Measurements from ENCODE around the gene IFNE. TPM values are rescaled to one million over a fixed set of nuclear protein-coding genes. Genes with fewer than 3 reads are reported as not detected.
A peak's percentile ranks its signal among the peaks of the same experiment; 100 is the strongest.

IFNE gene
- total RNA-seq, 1 experiment from 2014 or later, result 0.96 TPM

DNA sequence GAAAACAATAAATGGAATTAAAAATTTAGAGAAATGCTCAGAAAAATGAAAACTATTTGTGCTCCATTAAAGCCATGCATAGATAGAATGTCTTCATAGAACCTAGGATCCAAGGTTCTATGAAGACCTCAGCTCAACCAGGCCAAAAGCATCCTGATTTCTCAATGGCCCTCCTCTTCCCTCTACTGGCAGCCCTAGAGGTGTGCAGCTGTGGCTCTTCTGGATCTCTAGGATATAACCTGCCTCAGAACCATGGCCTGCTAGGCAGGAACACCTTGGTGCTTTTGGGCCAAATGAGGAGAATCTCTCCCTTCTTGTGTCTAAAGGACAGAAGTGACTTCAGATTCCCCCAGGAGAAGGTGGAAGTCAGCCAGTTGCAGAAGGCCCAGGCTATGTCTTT lies 26.8 kb downstream of the IFNE start:
- POLR2A ChIA-PET, result interaction anchor here (1.5 kb wide), 1 partner anchor 129 kb away, joined by 4 read pairs; no protein-coding TSS in a partner anchor
- H3K4me1 ChIP-seq (ENCODE audit: control insufficient read depth in 1 of 2, insufficient read depth in 2 of 2, low read length in 2 of 2), result no peaks in the 10 kb centered on the region

DNA sequence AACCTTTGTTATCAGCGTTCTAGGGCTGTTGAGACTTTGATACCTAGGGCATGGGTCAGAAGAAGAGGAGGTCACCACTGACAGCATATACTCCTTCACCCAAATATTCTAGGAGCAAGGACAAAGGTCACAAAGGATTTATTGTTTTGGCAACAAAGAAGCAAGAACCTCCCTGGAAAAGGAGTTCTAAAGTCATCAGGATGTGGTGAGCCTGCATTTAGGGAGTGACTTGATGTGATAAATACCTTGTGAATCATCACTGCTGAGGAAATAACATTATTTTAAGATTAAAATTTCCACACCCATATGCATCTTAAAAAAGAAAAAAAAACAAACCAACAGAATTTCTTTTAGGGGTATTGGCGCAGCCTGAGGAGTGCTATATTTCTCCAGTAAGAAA lies 28.0 kb downstream of the IFNE start:
- RAD21 ChIA-PET (ENCODE audit: low non-redundant PET in 1 of 2, low total read pairs in 2 of 2, uncharacterized antibody in 2 of 2, unreplicated experiment in 2 of 2), result no interaction called here
- TF ChIP-seq RAD21 (IDR thresholded peaks at IDR 0.05; ENCODE audit: low read depth) (no peak), CBX3 (IDR thresholded peaks at IDR 0.05; ENCODE audit: low read depth) (no peak), ZNF274 (IDR thresholded peaks at IDR 0.05; ENCODE audit: low read depth, low read length) (no peak), CEBPB (IDR thresholded peaks at IDR 0.05; ENCODE audit: low read depth) (no peak), POLR2A (IDR thresholded peaks at IDR 0.05; ENCODE audit: borderline replicate concordance, extremely low read depth, insufficient read depth, insufficient read length) (no peak), EZH2 (IDR thresholded peaks at IDR 0.05) (no peak), SIN3A (IDR thresholded peaks at IDR 0.05; ENCODE audit: low read depth) (no peak), MAX (IDR thresholded peaks at IDR 0.05) (no peak), EZH2phosphoT487 (IDR thresholded peaks at IDR 0.05; ENCODE audit: borderline replicate concordance) (no peak), EGR1 (IDR thresholded peaks at IDR 0.05; ENCODE audit: low read depth) (no peak)
- TF ChIP-seq, protein P1, sequence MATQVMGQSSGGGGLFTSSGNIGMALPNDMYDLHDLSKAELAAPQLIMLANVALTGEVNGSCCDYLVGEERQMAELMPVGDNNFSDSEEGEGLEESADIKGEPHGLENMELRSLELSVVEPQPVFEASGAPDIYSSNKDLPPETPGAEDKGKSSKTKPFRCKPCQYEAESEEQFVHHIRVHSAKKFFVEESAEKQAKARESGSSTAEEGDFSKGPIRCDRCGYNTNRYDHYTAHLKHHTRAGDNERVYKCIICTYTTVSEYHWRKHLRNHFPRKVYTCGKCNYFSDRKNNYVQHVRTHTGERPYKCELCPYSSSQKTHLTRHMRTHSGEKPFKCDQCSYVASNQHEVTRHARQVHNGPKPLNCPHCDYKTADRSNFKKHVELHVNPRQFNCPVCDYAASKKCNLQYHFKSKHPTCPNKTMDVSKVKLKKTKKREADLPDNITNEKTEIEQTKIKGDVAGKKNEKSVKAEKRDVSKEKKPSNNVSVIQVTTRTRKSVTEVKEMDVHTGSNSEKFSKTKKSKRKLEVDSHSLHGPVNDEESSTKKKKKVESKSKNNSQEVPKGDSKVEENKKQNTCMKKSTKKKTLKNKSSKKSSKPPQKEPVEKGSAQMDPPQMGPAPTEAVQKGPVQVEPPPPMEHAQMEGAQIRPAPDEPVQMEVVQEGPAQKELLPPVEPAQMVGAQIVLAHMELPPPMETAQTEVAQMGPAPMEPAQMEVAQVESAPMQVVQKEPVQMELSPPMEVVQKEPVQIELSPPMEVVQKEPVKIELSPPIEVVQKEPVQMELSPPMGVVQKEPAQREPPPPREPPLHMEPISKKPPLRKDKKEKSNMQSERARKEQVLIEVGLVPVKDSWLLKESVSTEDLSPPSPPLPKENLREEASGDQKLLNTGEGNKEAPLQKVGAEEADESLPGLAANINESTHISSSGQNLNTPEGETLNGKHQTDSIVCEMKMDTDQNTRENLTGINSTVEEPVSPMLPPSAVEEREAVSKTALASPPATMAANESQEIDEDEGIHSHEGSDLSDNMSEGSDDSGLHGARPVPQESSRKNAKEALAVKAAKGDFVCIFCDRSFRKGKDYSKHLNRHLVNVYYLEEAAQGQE (IDR thresholded peaks at IDR 0.05; ENCODE audit: low read depth), result no peak

More for the DNA sequence above, 26.8 kb downstream of the IFNE start:
- ChIA-PET CTCF (interaction anchor here (0.7 to 3.6 kb wide), 17 partner anchors 8 to 272 kb away, joined by 3 to 46 read pairs (median 5); partner anchors contain the start of gene KLHL9), RAD21 (ENCODE audit: low non-redundant PET in 1 of 2, low total read pairs in 2 of 2, uncharacterized antibody in 2 of 2, unreplicated experiment in 2 of 2) (interaction anchor here (0.5 to 1.7 kb wide), 6 partner anchors 21 to 204 kb away, joined by 3 to 4 read pairs (median 4); no protein-coding TSS in a partner anchor)
- Histone ChIP-seq H3K9me2 (ENCODE audit: insufficient read depth) (no peaks in the 10 kb centered on the region), H2AFZ (ENCODE audit: low read depth, low read length, poor library complexity, severe bottlenecking) (no peak overlapping the region), H3K9ac (ENCODE audit: low read length) (no peak overlapping the region), H3K79me2 (ENCODE audit: insufficient read depth, low read length) (no peaks in the 10 kb centered on the region), H3K27ac (ENCODE audit: low read depth, low read length) (no peak overlapping the region), H3K36me3 (ENCODE audit: control insufficient read depth in 1 of 2, insufficient read depth in 2 of 2, low read length in 2 of 2) (no peaks in the 10 kb centered on the region), H3K4me2 (ENCODE audit: low read length) (no peak overlapping the region), H3K9me3 (ENCODE audit: control insufficient read depth in 1 of 2, insufficient read depth in 1 of 2, low read depth in 1 of 2, low read length in 2 of 2) (no peaks in the 10 kb centered on the region), H3K4me3 (replicated peaks in 1 of 2; ENCODE audit: low read depth in 1 of 2, low read length in 2 of 2) (no peak overlapping the region), H3K27me3 (ENCODE audit: insufficient read depth, low read length) (no peaks in the 10 kb centered on the region), H4K20me1 (ENCODE audit: insufficient read depth) (no peaks in the 10 kb centered on the region)
- DNase-seq (ENCODE audit: low read depth, low spot score) (peak; percentile 23), ATAC-seq (peak; percentile 99)
- BruUV-seq (replicated peaks), result no TSS peak
- TF ChIP-seq SP1 (IDR thresholded peaks at IDR 0.05; ENCODE audit: low read depth) (no peak), RAD21 (IDR thresholded peaks at IDR 0.05; ENCODE audit: low read depth) (peak; percentile 81), POLR2A (IDR thresholded peaks at IDR 0.05; ENCODE audit: borderline replicate concordance, extremely low read depth, insufficient read depth, insufficient read length) (no peak)
- TF ChIP-seq, protein P2, sequence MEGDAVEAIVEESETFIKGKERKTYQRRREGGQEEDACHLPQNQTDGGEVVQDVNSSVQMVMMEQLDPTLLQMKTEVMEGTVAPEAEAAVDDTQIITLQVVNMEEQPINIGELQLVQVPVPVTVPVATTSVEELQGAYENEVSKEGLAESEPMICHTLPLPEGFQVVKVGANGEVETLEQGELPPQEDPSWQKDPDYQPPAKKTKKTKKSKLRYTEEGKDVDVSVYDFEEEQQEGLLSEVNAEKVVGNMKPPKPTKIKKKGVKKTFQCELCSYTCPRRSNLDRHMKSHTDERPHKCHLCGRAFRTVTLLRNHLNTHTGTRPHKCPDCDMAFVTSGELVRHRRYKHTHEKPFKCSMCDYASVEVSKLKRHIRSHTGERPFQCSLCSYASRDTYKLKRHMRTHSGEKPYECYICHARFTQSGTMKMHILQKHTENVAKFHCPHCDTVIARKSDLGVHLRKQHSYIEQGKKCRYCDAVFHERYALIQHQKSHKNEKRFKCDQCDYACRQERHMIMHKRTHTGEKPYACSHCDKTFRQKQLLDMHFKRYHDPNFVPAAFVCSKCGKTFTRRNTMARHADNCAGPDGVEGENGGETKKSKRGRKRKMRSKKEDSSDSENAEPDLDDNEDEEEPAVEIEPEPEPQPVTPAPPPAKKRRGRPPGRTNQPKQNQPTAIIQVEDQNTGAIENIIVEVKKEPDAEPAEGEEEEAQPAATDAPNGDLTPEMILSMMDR (IDR thresholded peaks at IDR 0.05 in 2 of 3, conservative IDR thresholded peaks at IDR 0.05 in 1 of 3; ENCODE audit: borderline replicate concordance in 1 of 3, insufficient read depth in 1 of 3, low read depth in 2 of 3, low read length in 2 of 3), result peak; percentile 69 to 84 (median 77); a peak in 5 of 6 replicates
- intact Hi-C loops (cut with micrococcal nuclease), result loop anchor here (1.0 to 2.0 kb wide), 2 partner anchors 129 to 202 kb away; no protein-coding TSS in a partner anchor

More for the DNA sequence above, 28.0 kb downstream of the IFNE start:
- no TSS peak for BruUV-seq (replicated peaks)
- Histone ChIP-seq H3K4me3 (replicated peaks in 1 of 2; ENCODE audit: low read depth in 1 of 2, low read length in 2 of 2) (no peak overlapping the region), H3K27ac (ENCODE audit: low read depth, low read length) (no peak overlapping the region), H3K4me1 (ENCODE audit: control insufficient read depth in 1 of 2, insufficient read depth in 2 of 2, low read length in 2 of 2) (no peaks in the 10 kb centered on the region), H2AFZ (ENCODE audit: low read depth, low read length, poor library complexity, severe bottlenecking) (no peak overlapping the region), H3K9ac (ENCODE audit: low read length) (no peak overlapping the region), H3K9me2 (ENCODE audit: insufficient read depth) (no peaks in the 10 kb centered on the region), H3K36me3 (ENCODE audit: control insufficient read depth in 1 of 2, insufficient read depth in 2 of 2, low read length in 2 of 2) (no peaks in the 10 kb centered on the region), H3K9me3 (ENCODE audit: control insufficient read depth in 1 of 2, insufficient read depth in 1 of 2, low read depth in 1 of 2, low read length in 2 of 2) (no peaks in the 10 kb centered on the region), H3K27me3 (ENCODE audit: insufficient read depth, low read length) (no peaks in the 10 kb centered on the region), H3K79me2 (ENCODE audit: insufficient read depth, low read length) (no peaks in the 10 kb centered on the region), H3K4me2 (ENCODE audit: low read length) (no peak overlapping the region), H4K20me1 (ENCODE audit: insufficient read depth) (no peaks in the 10 kb centered on the region)
- ChIA-PET CTCF (interaction anchor here (0.7 to 3.6 kb wide), 8 partner anchors 12 to 203 kb away, joined by 3 to 46 read pairs (median 8); no protein-coding TSS in a partner anchor), POLR2A (interaction anchor here (1.5 kb wide), 1 partner anchor 128 kb away, joined by 4 read pairs; no protein-coding TSS in a partner anchor)
- no peak for ATAC-seq
- DNase-seq (ENCODE audit: low read depth, low spot score), result no peak
- intact Hi-C loops (cut with micrococcal nuclease), result loop anchor here (2.0 kb wide), 1 partner anchor 127 kb away; no protein-coding TSS in a partner anchor

Data from HCT116 (cell line).